ENCODE measurements around the gene CYP1A2. TPM values are rescaled to one million over a fixed set of nuclear protein-coding genes. Genes with fewer than 3 reads are reported as not detected.
"Not testable (repeated sequence)": the region's sequence is repeated elsewhere in the genome, so short reads cannot be mapped to it uniquely, and the experiment has no call there.

Gene CYP1A2
- total RNA-seq, 2 experiments from 2014 or later: not detected

- ChIA-PET POLR2A (interaction anchor here (1.1 to 9.4 kb wide), 4 partner anchors 7 to 43 kb away, joined by 3 to 116 read pairs (median 12); partner anchors contain the start of gene CSK), CTCF (interaction anchor here (1.1 to 22.0 kb wide), 3 partner anchors 8 to 61 kb away, joined by 3 to 1220 read pairs (median 1220); partner anchors contain the start of genes CSK and CYP1A1)
- H3K36me3 Mint-ChIP-seq: peaks cover 58% of the 10 kb centered on the region
- H3K4me3 Mint-ChIP-seq: peak overlapping the region; percentile 90
- H3K9me3 Mint-ChIP-seq, H3K27me3 Mint-ChIP-seq, DNase-seq: not testable (repeated sequence)
- peak overlapping the region; percentile 99 for H3K27ac Mint-ChIP-seq
- intact Hi-C loops (cut with micrococcal nuclease): loop anchor here (2.0 to 10.0 kb wide), 8 partner anchors 15 to 791 kb away; partner anchors contain the start of genes ARID3B, C15orf39, MPI and PML
- H3K4me1 Mint-ChIP-seq (ENCODE audit: low read depth): peaks cover 44% of the 10 kb centered on the region
Observed at GRCh38 chr15:74786081-74786480, 37.4 kb downstream of the CYP1A2 start.

DNA sequence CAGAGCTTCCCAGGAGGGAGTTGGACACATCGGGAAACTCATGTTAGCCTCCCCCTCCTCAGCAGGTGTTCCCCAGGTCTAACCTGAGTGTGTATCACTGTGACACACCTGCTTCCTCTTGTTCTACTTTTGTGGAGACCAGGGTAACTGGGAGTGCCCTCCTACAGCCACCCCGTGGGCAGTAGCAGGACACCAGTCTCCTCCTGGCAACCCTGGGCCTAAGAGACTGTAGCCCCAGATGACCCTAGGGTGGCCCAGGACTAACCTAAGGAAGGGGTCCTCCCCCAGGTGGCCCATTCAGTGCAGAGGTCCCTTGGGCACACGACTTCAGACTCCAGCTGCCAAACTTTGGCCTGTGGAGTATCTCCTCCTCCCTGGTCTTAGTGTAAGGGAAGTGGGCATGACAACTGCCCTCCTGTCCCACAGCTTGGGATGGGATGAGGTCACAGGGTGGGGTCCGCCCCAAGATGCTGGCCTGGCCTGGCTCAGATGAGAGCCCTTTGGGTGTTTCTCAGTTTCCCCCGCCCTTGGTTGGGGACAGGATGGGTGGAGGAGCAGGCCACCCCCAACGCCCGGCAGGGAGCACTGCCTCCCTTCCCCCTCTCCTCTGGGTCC lies 38.0 kb downstream of the CYP1A2 start:
- H3K36me3 Mint-ChIP-seq: peaks cover 64% of the 10 kb centered on the region
- peak overlapping the region; percentile 90 for H3K4me3 Mint-ChIP-seq
- intact Hi-C loops (cut with micrococcal nuclease): loop anchor here (1.0 to 10.0 kb wide), 9 partner anchors 10 to 792 kb away; partner anchors contain the start of genes ARID3B, C15orf39, MPI and PML
- POLR2A ChIA-PET: interaction anchor here (1.0 to 9.4 kb wide), 8 partner anchors 7 to 82 kb away, joined by 3 to 116 read pairs (median 10); partner anchors contain the start of gene CSK
- peak; percentile 42 for DNase-seq
- no peaks in the 10 kb centered on the region for H3K27me3 Mint-ChIP-seq
- H3K27ac Mint-ChIP-seq: peak overlapping the region; percentile 99
- H3K4me1 Mint-ChIP-seq (ENCODE audit: low read depth): peaks cover 45% of the 10 kb centered on the region
- H3K9me3 Mint-ChIP-seq: no peaks in the 10 kb centered on the region
- CTCF ChIA-PET: interaction anchor here (1.0 to 22.0 kb wide), 17 partner anchors 9 to 241 kb away, joined by 3 to 1220 read pairs (median 5); partner anchors contain the start of genes CSK, CYP1A1, FAM219B and RPP25

- Mint-ChIP-seq H3K36me3 (peaks cover 69% of the 10 kb centered on the region), H3K9me3 (no peaks in the 10 kb centered on the region)
- POLR2A ChIA-PET: interaction anchor here (0.7 to 9.4 kb wide), 12 partner anchors 8 to 151 kb away, joined by 3 to 116 read pairs (median 7); partner anchors contain the start of genes COX5A, CSK, FAM219B and ULK3
Observed at GRCh38 chr15:74787251-74788041, 38.8 kb downstream of the CYP1A2 start.

GRCh38 chr15:74788042-74788682 lies 39.5 kb downstream of the CYP1A2 start:
- no peaks in the 10 kb centered on the region for H3K27me3 Mint-ChIP-seq
- H3K27ac Mint-ChIP-seq: peak overlapping the region; percentile 99
- peaks cover 60% of the 10 kb centered on the region for H3K4me1 Mint-ChIP-seq (ENCODE audit: low read depth)
- peaks cover 63% of the 10 kb centered on the region for H3K36me3 Mint-ChIP-seq
- peak overlapping the region; percentile 90 for H3K4me3 Mint-ChIP-seq
- no peak for DNase-seq
- intact Hi-C loops (cut with micrococcal nuclease): loop anchor here (5.0 to 10.0 kb wide), 7 partner anchors 104 to 793 kb away; partner anchors contain the start of genes ARID3B, C15orf39, MPI and PML
- no peaks in the 10 kb centered on the region for H3K9me3 Mint-ChIP-seq
- POLR2A ChIA-PET: interaction anchor here (0.6 to 9.4 kb wide), 13 partner anchors 9 to 150 kb away, joined by 3 to 116 read pairs (median 5); partner anchors contain the start of genes COX5A, CSK, FAM219B and ULK3
- CTCF ChIA-PET: interaction anchor here (0.5 to 22.0 kb wide), 25 partner anchors 8 to 243 kb away, joined by 3 to 1220 read pairs (median 4); partner anchors contain the start of genes COX5A, CSK, FAM219B and MPI

More at GRCh38 chr15:74787251-74788041, 38.8 kb downstream of the CYP1A2 start:
- intact Hi-C loops (cut with micrococcal nuclease): loop anchor here (1.0 to 10.0 kb wide), 9 partner anchors 9 to 793 kb away; partner anchors contain the start of genes ARID3B, C15orf39, MPI and PML
- CTCF ChIA-PET: interaction anchor here (0.5 to 22.0 kb wide), 27 partner anchors 8 to 242 kb away, joined by 3 to 1220 read pairs (median 4); partner anchors contain the start of genes COX5A, CSK, FAM219B and MPI
- no peaks in the 10 kb centered on the region for H3K27me3 Mint-ChIP-seq
- H3K27ac Mint-ChIP-seq: peak overlapping the region; percentile 99
- peak; percentile 97 for DNase-seq
- peaks cover 53% of the 10 kb centered on the region for H3K4me1 Mint-ChIP-seq (ENCODE audit: low read depth)
- peak overlapping the region; percentile 90 for H3K4me3 Mint-ChIP-seq

- Mint-ChIP-seq H3K4me3 (peak overlapping the region; percentile 90), H3K36me3 (peaks cover 57% of the 10 kb centered on the region), H3K27ac (peak overlapping the region; percentile 99), H3K9me3 (no peaks in the 10 kb centered on the region), H3K4me1 (ENCODE audit: low read depth) (peaks cover 66% of the 10 kb centered on the region), H3K27me3 (no peaks in the 10 kb centered on the region)
- DNase-seq: peak; percentile 79
- CTCF ChIA-PET: interaction anchor here (1.0 to 22.0 kb wide), 9 partner anchors 7 to 154 kb away, joined by 4 to 1220 read pairs (median 9); partner anchors contain the start of genes CSK, FAM219B, MPI and ULK3
- intact Hi-C loops (cut with micrococcal nuclease): loop anchor here (1.0 to 10.0 kb wide), 9 partner anchors 7 to 794 kb away; partner anchors contain the start of genes ARID3B, C15orf39, MPI and PML
- POLR2A ChIA-PET: interaction anchor here (0.6 to 9.4 kb wide), 9 partner anchors 8 to 149 kb away, joined by 3 to 116 read pairs (median 5); partner anchors contain the start of genes COX5A, CSK and FAM219B
Observed at GRCh38 chr15:74788683-74789151, 40.1 kb downstream of the CYP1A2 start.

DNA sequence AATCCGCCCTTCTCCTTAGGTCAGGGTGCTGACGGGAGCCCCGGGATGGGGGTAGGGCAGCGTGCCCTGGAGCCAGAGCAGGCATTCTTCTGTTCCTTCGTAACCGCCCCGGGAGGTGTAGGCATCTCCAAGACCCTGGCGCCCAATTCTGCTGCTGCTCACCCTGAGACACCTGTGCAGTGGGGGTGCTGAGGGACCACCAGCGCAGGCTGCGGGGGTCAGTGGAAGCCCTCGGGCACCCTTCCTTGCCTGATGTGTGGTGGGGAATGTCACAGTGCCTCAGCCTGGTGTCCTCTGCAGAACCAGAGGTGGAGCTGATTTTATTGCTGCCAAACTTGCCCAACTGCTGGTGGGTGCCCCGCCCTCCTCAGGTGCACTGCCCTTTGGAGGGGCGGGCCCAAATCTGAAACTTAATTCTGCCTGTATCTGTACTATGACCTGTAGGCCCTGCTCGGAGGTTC lies 40.6 kb downstream of the CYP1A2 start:
- CTCF ChIA-PET: interaction anchor here (1.2 to 20.5 kb wide), 4 partner anchors 10 to 154 kb away, joined by 4 to 1220 read pairs (median 12); partner anchors contain the start of gene CSK
- H3K4me3 Mint-ChIP-seq: peak overlapping the region; percentile 90
- POLR2A ChIA-PET: interaction anchor here (1.3 to 9.4 kb wide), 3 partner anchors 10 to 149 kb away, joined by 4 to 116 read pairs (median 5); partner anchors contain the start of genes COX5A and CSK
- H3K9me3 Mint-ChIP-seq: no peaks in the 10 kb centered on the region
- intact Hi-C loops (cut with micrococcal nuclease): loop anchor here (1.0 to 10.0 kb wide), 9 partner anchors 8 to 794 kb away; partner anchors contain the start of genes ARID3B, C15orf39, MPI and PML
- peaks cover 68% of the 10 kb centered on the region for H3K4me1 Mint-ChIP-seq (ENCODE audit: low read depth)
- peak; percentile 48 for DNase-seq
- H3K36me3 Mint-ChIP-seq: peaks cover 53% of the 10 kb centered on the region
- no peaks in the 10 kb centered on the region for H3K27me3 Mint-ChIP-seq
- H3K27ac Mint-ChIP-seq: peak overlapping the region; percentile 99

- H3K27ac Mint-ChIP-seq: peak overlapping the region; percentile 99
- POLR2A ChIA-PET: interaction anchor here (1.9 to 9.4 kb wide), 2 partner anchors 10 to 80 kb away, joined by 5 to 116 read pairs; partner anchors contain the start of gene CSK
- no peaks in the 10 kb centered on the region for H3K27me3 Mint-ChIP-seq
- peak overlapping the region; percentile 90 for H3K4me3 Mint-ChIP-seq
- intact Hi-C loops (cut with micrococcal nuclease): loop anchor here (1.0 to 10.0 kb wide), 9 partner anchors 8 to 795 kb away; partner anchors contain the start of genes ARID3B, C15orf39, MPI and PML
- DNase-seq: no peak
- H3K36me3 Mint-ChIP-seq: peaks cover 50% of the 10 kb centered on the region
- H3K9me3 Mint-ChIP-seq: no peaks in the 10 kb centered on the region
- H3K4me1 Mint-ChIP-seq (ENCODE audit: low read depth): peaks cover 73% of the 10 kb centered on the region
- CTCF ChIA-PET: interaction anchor here (0.8 to 20.5 kb wide), 3 partner anchors 10 to 167 kb away, joined by 3 to 1220 read pairs (median 20); partner anchors contain the start of genes CSK and RPP25
Observed at GRCh38 chr15:74789741-74790079, 41.1 kb downstream of the CYP1A2 start.

DNA sequence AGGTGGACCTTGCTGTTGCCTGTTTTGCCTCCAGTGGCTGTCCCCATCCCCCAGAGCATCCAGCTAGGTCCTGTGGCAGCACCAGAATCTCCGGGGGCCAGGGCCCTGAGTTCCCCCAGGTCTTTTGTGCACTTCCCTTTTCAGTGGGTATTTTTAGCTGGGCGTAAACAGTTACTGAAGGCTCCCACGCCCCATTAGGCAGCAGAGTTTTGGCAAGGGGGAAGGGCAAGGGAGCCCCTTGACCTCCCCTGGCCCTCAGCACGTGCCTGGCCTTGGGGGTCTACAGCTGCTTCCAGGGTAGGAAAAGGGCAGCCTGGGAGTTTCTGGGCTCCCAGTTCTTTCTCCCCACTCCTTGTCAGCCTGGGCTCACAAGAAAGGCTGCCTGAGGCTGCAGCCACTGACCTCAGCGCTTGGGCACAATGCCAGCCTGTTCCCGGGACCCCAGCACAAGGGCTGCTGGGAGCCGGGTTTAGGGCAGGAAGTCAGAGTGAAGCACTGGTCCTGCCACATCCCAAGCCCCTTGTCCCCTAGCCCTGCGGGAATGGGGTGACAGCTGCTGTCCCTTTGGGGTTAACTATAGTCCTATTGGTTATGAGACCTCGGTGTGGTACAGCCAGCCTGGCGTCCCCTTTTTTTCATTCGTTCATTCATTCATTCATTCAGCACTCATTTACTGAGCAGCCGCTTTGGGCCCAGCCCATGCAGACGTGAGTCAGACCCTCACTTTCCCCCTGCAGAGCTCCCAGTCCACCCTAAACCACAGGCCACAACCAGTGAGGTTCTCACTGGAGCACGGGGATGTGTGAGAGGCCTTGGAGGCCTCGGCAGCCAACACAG lies 41.7 kb downstream of the CYP1A2 start:
- Mint-ChIP-seq H3K27me3 (no peaks in the 10 kb centered on the region), H3K27ac (peak overlapping the region; percentile 99), H3K9me3 (no peaks in the 10 kb centered on the region), H3K4me1 (ENCODE audit: low read depth) (peaks cover 77% of the 10 kb centered on the region), H3K4me3 (peak overlapping the region; percentile 90), H3K36me3 (peaks cover 47% of the 10 kb centered on the region)
- POLR2A ChIA-PET: interaction anchor here (1.0 to 9.4 kb wide), 3 partner anchors 11 to 80 kb away, joined by 3 to 116 read pairs (median 5); partner anchors contain the start of gene CSK
- peak; percentile 77 for DNase-seq
- CTCF ChIA-PET: interaction anchor here (0.7 to 20.5 kb wide), 5 partner anchors 9 to 166 kb away, joined by 3 to 1220 read pairs (median 3); partner anchors contain the start of genes CSK and RPP25
- intact Hi-C loops (cut with micrococcal nuclease): no loop called here

DNA sequence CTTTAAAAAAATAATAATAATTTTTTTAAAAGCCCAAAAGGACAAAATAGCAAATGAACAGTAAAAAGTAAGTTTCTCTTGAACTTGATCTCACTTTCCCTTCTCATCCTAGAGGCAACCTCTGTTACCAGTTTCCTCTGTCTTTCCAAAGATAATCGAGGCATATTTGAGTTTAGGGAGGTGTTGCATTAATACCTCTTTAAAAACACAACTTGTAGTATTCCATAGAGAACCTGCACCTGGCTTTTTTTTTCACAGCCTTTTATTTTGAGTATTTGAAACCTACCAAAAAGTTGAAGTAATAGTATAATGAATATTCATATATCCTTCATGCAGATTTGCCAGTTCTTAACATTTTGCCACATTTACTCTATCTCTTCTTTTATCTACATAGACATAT lies 42.4 kb downstream of the CYP1A2 start:
- no peak for DNase-seq
- CTCF ChIA-PET: interaction anchor here (0.7 to 20.5 kb wide), 5 partner anchors 9 to 159 kb away, joined by 3 to 1220 read pairs (median 6); partner anchors contain the start of gene CSK
- POLR2A ChIA-PET: interaction anchor here (1.0 to 9.4 kb wide), 2 partner anchors 12 to 22 kb away, joined by 3 to 116 read pairs; partner anchors contain the start of gene CSK
- no peaks in the 10 kb centered on the region for H3K27me3 Mint-ChIP-seq
- H3K36me3 Mint-ChIP-seq: peaks cover 43% of the 10 kb centered on the region
- intact Hi-C loops (cut with micrococcal nuclease): no loop called here
- no peaks in the 10 kb centered on the region for H3K9me3 Mint-ChIP-seq
- H3K4me3 Mint-ChIP-seq: peak overlapping the region; percentile 90
- H3K4me1 Mint-ChIP-seq (ENCODE audit: low read depth): peaks cover 82% of the 10 kb centered on the region
- peak overlapping the region; percentile 99 for H3K27ac Mint-ChIP-seq

All from activated CD4-positive, alpha-beta memory T cell treated with anti-CD3 and anti-CD28 coated beads for 36 hours (primary cell).